Caco-2 (cell line): ENCODE measurements around the gene ANXA7. TPM values are rescaled to one million over a fixed set of nuclear protein-coding genes. Genes with fewer than 3 reads are reported as not detected.

Experiments
- BruUV-seq: library from RNA; stranded (reverse); fragments of 400-500 nt; replicated peaks from 2 replicates; lab custom pipeline; 2021; lab: Mats Ljungman, UMichigan
- CTCF ChIA-PET: fragments of 300-600 bp; sonication (Branson Sonifier 250); formaldehyde crosslinking; loops from one replicate; lab custom pipeline; 2022; ENCODE audit warnings: antibody characterized with exemption; lab: Charles Lee
- POLR2A ChIA-PET: fragments of 300-600 bp; sonication (Branson Sonifier 250); formaldehyde crosslinking; loops from one replicate; lab custom pipeline; 2022; ENCODE audit warnings: antibody characterized with exemption; lab: Charles Lee
- DNase-seq, 2 experiments: peaks; one replicate each; pipeline versions ENCODE4 v3.0.0 to v3.0.0-alpha.2; 2020 to 2022
- H3K27me3 ChIP-seq: replicated peaks from 2 replicates; pipeline ENCODE4 v1.6.0; 2011; ENCODE audit warnings: low read length; ENCODE audit not compliant: control insufficient read depth, insufficient read depth
- H3K36me3 ChIP-seq: 2 replicates; pipeline ENCODE4 v1.5.1; 2011; ENCODE audit warnings: low read length; ENCODE audit not compliant: control insufficient read depth, insufficient read depth
- H3K4me1 ChIP-seq: fragments of 250-450 bp; sonication (Bioruptor Pico); 2 replicates; pipeline ENCODE4 v1.5.1; 2020; ENCODE audit warnings: mild to moderate bottlenecking
- H3K4me3 ChIP-seq: 2 replicates; pipeline ENCODE4 v1.5.1; 2011; ENCODE audit warnings: low read depth, mild to moderate bottlenecking, control low read depth, low read length
- H3K9me3 ChIP-seq: fragments of 250-450 bp; sonication (Bioruptor Pico); 2 replicates; pipeline ENCODE4 v1.5.1; 2020; ENCODE audit warnings: mild to moderate bottlenecking, moderate library complexity
- H3K27ac Mint-ChIP-seq: one replicate; pipeline ENCODE4 v1.8.0; 2022; ENCODE audit warnings: mixed read lengths; ENCODE audit not compliant: unreplicated experiment
- H3K27me3 Mint-ChIP-seq: one replicate; pipeline ENCODE4 v1.8.0; 2022; ENCODE audit warnings: mixed read lengths; ENCODE audit not compliant: insufficient read depth, unreplicated experiment
- H3K36me3 Mint-ChIP-seq: one replicate; pipeline ENCODE4 v1.8.0; 2022; ENCODE audit warnings: mild to moderate bottlenecking, mixed read lengths; ENCODE audit not compliant: insufficient read depth, unreplicated experiment
- H3K4me1 Mint-ChIP-seq: one replicate; pipeline ENCODE4 v1.8.0; 2022; ENCODE audit warnings: low read depth, mixed read lengths; ENCODE audit not compliant: unreplicated experiment
- H3K4me3 Mint-ChIP-seq: one replicate; pipeline ENCODE4 v1.8.0; 2022; ENCODE audit warnings: mild to moderate bottlenecking, moderate library complexity, mixed read lengths; ENCODE audit not compliant: unreplicated experiment
- H3K9me3 Mint-ChIP-seq: one replicate; pipeline ENCODE4 v1.8.0; 2022; ENCODE audit warnings: mixed read lengths; ENCODE audit not compliant: unreplicated experiment
- CTCF ChIP-seq, 2 experiments: fragments of 200-600 bp in 1 of 2; IDR thresholded peaks; 1 replicate in 1 of 2; 2 replicates in 1 of 2; pipeline versions ENCODE4 v1.5.1 to v1.8.0; 2011 to 2022; ENCODE audit warnings: antibody characterized with exemption in 1 of 2, control low read depth in 1 of 2, inconsistent platforms in 1 of 2, low read depth in 1 of 2, low read length in 1 of 2, mild to moderate bottlenecking in 1 of 2, moderate library complexity in 1 of 2; ENCODE audit not compliant: insufficient read depth in 1 of 2, severe bottlenecking in 1 of 2, unreplicated experiment in 1 of 2
- intact Hi-C: fragments of 100-400 bp; cut with micrococcal nuclease; formaldehyde crosslinking; loops from one replicate; pipeline ENCODE4 v1.10.0; 2022; ENCODE audit not compliant: unreplicated experiment
- total RNA-seq: library from RNA; stranded (reverse); gene quantifications from 2 replicates; pipeline ENCODE4 v1.2.3, GENCODE V29; 2022

ANXA7 gene
- total RNA-seq, 1 experiment from 2014 or later, result 240 TPM

GRCh38 chr10:73368238-73368637, 45.6 kb downstream of the ANXA7 start:
- intact Hi-C loops, result no loop called here
- Mint-ChIP-seq H3K36me3 (peaks cover 76% of the 10 kb centered on the region), H3K4me1 (no peaks in the 10 kb centered on the region), H3K27ac (no peak overlapping the region), H3K27me3 (no peaks in the 10 kb centered on the region), H3K4me3 (no peak overlapping the region), H3K9me3 (peaks cover 9% of the 10 kb centered on the region)
- Histone ChIP-seq H3K27me3 (no peaks in the 10 kb centered on the region), H3K4me3 (no peak overlapping the region), H3K4me1 (no peaks in the 10 kb centered on the region), H3K9me3 (no peaks in the 10 kb centered on the region), H3K36me3 (peaks cover 4% of the 10 kb centered on the region)
- BruUV-seq, result no TSS peak
- CTCF ChIA-PET, result no interaction called here
- no peak for TF ChIP-seq CTCF (IDR thresholded peaks at IDR 0.05; ENCODE audit: insufficient read depth in 1 of 2, low read depth in 1 of 2, low read length in 1 of 2, severe bottlenecking in 1 of 2, unreplicated experiment in 1 of 2)
- POLR2A ChIA-PET, result no interaction called here
- no peak for DNase-seq

GRCh38 chr10:73366381-73367298, 47.2 kb downstream of the ANXA7 start:
- intact Hi-C loops, result no loop called here
- Mint-ChIP-seq H3K4me3 (no peak overlapping the region), H3K27me3 (no peaks in the 10 kb centered on the region), H3K36me3 (peaks cover 71% of the 10 kb centered on the region), H3K4me1 (no peaks in the 10 kb centered on the region), H3K27ac (no peak overlapping the region), H3K9me3 (peaks cover 9% of the 10 kb centered on the region)
- no TSS peak for BruUV-seq
- DNase-seq, result no peak
- H3K4me1 ChIP-seq, result no peaks in the 10 kb centered on the region
- H3K27me3 ChIP-seq, result no peaks in the 10 kb centered on the region
- H3K4me3 ChIP-seq, result no peak overlapping the region
- no peaks in the 10 kb centered on the region; the same call in 1 of the 2 replicates for H3K9me3 ChIP-seq
- ChIA-PET POLR2A (no interaction called here), CTCF (no interaction called here)
- no peak for TF ChIP-seq CTCF (IDR thresholded peaks at IDR 0.05; ENCODE audit: insufficient read depth in 1 of 2, low read depth in 1 of 2, low read length in 1 of 2, severe bottlenecking in 1 of 2, unreplicated experiment in 1 of 2)
- peaks cover 4% of the 10 kb centered on the region for H3K36me3 ChIP-seq

- no TSS peak for BruUV-seq
- no peaks in the 10 kb centered on the region for H3K4me1 ChIP-seq
- H3K27me3 ChIP-seq, result no peaks in the 10 kb centered on the region
- no peak overlapping the region for H3K4me3 ChIP-seq
- CTCF ChIA-PET, result no interaction called here
- H3K4me3 Mint-ChIP-seq, result no peak overlapping the region
- no peak for DNase-seq
- POLR2A ChIA-PET, result no interaction called here
- H3K36me3 Mint-ChIP-seq, result peaks cover 56% of the 10 kb centered on the region
- H3K9me3 ChIP-seq, result no peaks in the 10 kb centered on the region; the same call in 1 of the 2 replicates
- H3K9me3 Mint-ChIP-seq, result peaks cover 9% of the 10 kb centered on the region
- no peaks in the 10 kb centered on the region for H3K4me1 Mint-ChIP-seq
- H3K27ac Mint-ChIP-seq, result no peak overlapping the region
- intact Hi-C loops, result no loop called here
- H3K27me3 Mint-ChIP-seq, result no peaks in the 10 kb centered on the region
- H3K36me3 ChIP-seq, result peaks cover 4% of the 10 kb centered on the region
- TF ChIP-seq CTCF (IDR thresholded peaks at IDR 0.05; ENCODE audit: insufficient read depth in 1 of 2, low read depth in 1 of 2, low read length in 1 of 2, severe bottlenecking in 1 of 2, unreplicated experiment in 1 of 2), result no peak
Measured at GRCh38 chr10:73364964-73365363, 48.9 kb downstream of the ANXA7 start.
